Measurements from ENCODE around the gene RPL36.
"Not testable (repeated sequence)": the region's sequence is repeated elsewhere in the genome, so short reads cannot be mapped to it uniquely, and the experiment has no call there.

Gene RPL36

DNA sequence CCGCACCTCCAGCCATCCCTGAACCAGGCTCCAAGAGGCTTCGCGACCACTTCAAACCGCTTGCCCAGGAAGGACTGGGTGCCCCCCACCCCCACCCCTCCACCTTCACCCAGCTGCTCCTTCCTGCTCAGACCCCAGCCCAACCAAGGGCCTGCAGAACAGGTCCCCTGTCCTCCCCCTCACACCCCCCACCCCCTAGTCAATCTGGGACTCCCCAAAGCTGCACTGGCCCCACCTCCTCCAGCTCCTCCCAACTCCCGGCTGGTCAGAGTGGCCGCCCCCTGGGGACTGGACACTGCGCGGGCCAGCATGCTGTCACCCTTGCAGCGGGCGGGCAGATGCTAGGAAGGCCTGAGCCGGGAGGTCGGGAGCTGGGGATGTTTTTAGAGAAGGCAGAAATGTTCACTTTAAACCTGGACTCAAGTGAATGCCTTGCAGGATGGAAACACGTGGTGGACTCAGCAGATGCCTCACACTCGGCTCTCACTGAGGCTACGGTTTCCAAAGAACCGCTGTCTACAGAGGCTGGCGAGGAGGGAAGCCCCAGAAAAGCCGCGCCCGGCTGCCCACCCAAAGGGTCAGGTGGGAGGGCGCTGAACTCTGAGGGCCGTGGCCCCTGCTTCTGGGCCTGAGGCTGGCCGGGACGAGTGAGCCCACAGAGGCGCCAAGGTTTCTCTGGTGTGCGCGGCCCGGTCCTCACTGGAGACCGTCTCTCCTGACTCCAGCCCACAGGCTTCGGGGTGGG lies 8.0 kb downstream of the RPL36 start:
- no peak overlapping the region for H3K4me3 ChIP-seq (replicated peaks; ENCODE audit: low read depth, low read length)
- no peak for TF ChIP-seq CTCF (IDR thresholded peaks at IDR 0.05; ENCODE audit: low read depth, low read length, missing control alignments)
- DNase-seq (ENCODE audit: extremely low read depth, low read depth): no peak

GRCh38 chr19:5698635-5699422 lies 8.7 kb downstream of the RPL36 start:
- no peak overlapping the region for H3K4me3 ChIP-seq (replicated peaks; ENCODE audit: low read depth, low read length)
- no peak for DNase-seq (ENCODE audit: extremely low read depth, low read depth)
- no peak for TF ChIP-seq CTCF (IDR thresholded peaks at IDR 0.05; ENCODE audit: low read depth, low read length, missing control alignments)

DNA sequence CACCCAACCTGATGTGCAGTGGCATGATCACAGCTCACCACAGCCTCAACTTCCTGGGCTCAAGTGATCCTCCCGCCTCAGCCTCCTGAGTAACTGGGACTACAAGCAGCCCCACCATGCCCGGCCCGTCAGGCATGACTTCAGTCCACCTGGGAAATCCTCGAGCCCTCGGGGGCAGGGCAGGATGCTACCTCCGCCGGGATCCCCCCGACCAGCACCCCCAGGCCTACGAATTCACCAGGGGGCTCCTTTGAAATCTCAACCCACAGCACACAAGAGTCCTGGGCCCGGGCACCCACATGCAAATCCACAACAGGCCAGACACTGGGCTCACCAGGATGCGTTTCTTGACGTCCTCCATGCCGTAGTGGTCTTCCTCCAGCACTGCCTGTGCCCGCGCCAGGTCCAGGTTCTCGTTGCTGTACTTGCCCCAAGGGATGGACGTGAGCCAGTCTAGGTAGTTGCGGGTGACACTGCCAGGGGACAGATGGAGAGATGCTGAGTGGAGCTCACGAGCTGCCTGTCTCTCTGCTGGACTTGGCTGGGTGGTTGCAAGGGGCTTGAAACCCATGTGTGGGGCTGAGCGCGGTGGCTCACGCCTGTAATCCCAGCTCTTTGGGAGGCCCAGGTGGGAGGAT lies 10.5 kb downstream of the RPL36 start:
- TF ChIP-seq CTCF (IDR thresholded peaks at IDR 0.05; ENCODE audit: low read depth, low read length, missing control alignments): no peak
- H3K4me3 ChIP-seq (replicated peaks; ENCODE audit: low read depth, low read length): no peak overlapping the region
- DNase-seq (ENCODE audit: extremely low read depth, low read depth): no peak

- DNase-seq (ENCODE audit: extremely low read depth, low read depth); H3K4me3 ChIP-seq (replicated peaks; ENCODE audit: low read depth, low read length): not testable (repeated sequence)
Measured at GRCh38 chr19:5702053-5702410, 11.9 kb downstream of the RPL36 start.

DNA sequence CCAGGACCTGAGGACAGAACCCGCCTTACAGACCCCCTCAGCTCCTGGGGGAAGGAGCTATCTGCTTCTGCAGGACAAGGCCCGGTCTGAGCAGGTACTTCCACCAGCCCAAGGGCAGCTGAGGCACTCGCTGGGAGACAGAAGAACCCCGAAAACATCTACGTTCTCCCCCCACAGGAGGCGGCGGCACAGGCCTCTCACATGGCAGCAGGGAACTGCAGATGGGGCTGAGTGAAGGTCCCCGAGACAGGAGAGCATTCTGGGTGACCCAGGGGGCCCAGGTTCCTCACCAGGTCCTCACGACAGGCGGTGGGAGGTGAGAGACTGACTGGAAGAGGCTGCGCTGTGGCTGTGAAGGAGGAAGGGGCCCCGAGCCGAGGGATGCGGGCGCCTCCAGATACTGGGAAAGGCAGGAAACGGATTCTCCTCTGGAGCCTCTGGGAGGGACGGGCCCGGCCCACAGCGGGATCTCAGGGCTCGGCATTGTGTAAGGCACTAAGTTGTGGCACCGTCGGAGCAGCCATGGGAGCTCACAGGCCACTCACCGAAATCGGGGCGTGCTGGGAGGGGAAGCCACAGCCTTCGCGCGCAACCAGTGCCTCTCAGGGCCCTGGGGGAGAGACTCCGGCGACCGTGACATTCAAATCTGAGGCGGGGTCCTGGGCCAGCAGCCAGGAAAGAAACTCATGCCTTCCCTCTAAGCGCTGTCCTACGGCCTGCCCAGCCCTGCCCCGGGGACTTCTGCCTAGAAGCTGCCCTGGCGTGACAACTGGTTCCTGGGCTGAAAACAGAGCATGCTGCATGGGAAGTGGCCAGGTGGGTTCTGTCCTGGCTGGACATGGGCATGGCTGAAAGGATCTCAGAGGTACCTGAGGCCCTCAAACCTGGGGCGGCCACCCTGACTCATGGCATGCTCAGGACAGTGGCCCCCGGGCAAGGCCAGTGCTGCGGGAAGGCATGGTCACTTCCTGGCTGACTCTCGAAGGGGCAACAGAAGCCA lies 14.0 kb downstream of the RPL36 start:
- no peak for DNase-seq (ENCODE audit: extremely low read depth, low read depth)
- no peak overlapping the region for H3K4me3 ChIP-seq (replicated peaks; ENCODE audit: low read depth, low read length)
- TF ChIP-seq CTCF (IDR thresholded peaks at IDR 0.05; ENCODE audit: low read depth, low read length, missing control alignments): no peak

- no peak for DNase-seq (ENCODE audit: extremely low read depth, low read depth)
- H3K4me3 ChIP-seq (replicated peaks; ENCODE audit: low read depth, low read length): no peak overlapping the region
- TF ChIP-seq CTCF (IDR thresholded peaks at IDR 0.05; ENCODE audit: low read depth, low read length, missing control alignments): no peak
Measured at GRCh38 chr19:5705552-5705951, 15.5 kb downstream of the RPL36 start.

Data from HFF-Myc (cell line).